ENCODE results near the gene SRSF3.
A peak's percentile ranks its signal among the peaks of the same experiment; 100 is the strongest.

SRSF3 gene

DNA sequence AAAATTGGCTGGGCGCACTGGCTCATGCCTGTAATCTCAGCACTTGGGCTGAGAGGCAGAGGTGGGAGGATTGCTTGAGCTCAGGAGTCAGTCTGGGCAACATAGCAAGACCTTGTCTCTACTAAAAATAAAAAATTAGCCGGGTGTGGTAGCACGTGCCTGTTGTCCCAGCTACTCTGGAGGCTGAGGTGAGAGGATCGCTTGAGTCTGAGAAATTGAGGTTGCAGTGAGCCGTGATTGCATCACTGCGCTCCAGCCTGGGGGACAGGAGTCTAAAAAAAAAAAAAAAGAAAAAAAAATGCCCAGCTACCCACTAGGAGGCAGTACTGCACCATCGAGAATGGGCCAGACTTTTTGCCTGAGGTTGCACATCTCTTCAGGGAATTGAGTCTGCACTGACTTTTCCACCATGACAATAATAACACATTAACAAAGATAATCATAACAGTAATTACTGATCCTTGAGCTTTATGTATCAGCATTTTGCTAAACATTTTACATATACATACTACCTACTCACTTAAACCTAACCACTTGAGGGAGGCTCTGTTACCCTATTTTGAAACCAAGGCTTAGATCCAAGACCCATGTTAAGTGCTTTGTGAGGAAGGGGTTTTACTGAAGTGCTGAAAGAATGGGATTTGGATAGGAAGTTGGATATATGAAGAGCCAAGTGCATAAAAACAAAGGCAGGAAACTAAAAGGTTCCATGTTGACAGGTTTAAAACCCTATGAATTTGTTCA is 21.0 kb downstream of the SRSF3 start:
- peak; percentile 80 to 84 for DNase-seq (ENCODE audit: low read depth in 2 of 2)
- TF ChIP-seq, protein P1, sequence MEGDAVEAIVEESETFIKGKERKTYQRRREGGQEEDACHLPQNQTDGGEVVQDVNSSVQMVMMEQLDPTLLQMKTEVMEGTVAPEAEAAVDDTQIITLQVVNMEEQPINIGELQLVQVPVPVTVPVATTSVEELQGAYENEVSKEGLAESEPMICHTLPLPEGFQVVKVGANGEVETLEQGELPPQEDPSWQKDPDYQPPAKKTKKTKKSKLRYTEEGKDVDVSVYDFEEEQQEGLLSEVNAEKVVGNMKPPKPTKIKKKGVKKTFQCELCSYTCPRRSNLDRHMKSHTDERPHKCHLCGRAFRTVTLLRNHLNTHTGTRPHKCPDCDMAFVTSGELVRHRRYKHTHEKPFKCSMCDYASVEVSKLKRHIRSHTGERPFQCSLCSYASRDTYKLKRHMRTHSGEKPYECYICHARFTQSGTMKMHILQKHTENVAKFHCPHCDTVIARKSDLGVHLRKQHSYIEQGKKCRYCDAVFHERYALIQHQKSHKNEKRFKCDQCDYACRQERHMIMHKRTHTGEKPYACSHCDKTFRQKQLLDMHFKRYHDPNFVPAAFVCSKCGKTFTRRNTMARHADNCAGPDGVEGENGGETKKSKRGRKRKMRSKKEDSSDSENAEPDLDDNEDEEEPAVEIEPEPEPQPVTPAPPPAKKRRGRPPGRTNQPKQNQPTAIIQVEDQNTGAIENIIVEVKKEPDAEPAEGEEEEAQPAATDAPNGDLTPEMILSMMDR (IDR thresholded peaks at IDR 0.05; ENCODE audit: low read depth, low read length): peak; percentile 72
- no peak overlapping the region for H3K4me3 ChIP-seq (replicated peaks in 1 of 2; ENCODE audit: low read depth in 2 of 2, low read length in 2 of 2)

DNA sequence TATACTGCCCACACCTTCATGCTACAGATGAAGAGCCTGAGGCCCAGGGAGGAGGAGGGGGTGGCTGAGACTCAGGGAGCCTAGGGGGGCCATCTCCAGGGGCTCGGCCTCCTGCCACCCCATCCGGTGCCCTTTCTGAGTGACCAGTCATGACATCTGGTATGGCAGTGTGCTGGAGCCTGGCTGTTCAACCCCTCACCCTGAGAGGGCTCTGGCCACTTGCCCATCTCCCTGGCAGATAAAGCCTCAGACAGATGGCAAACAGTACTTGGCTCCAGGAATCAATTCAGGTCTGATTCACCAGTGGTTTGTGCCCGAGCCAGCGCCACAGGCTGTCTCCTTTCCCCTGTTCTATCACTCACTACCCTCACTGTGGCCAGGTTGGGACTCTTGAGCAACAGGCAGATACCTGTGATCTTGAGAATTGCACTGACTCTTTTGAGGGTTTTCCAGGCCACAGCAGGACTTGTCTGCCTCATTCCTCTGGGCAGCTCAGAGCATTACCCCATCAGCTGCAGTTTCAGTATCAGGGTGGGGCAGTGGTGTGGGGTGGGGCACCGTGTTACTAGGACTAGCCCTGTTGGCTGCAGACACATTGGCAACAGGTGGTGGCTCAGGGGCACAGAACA is 22.8 kb downstream of the SRSF3 start:
- no peak overlapping the region for H3K4me3 ChIP-seq (replicated peaks in 1 of 2; ENCODE audit: low read depth in 2 of 2, low read length in 2 of 2)
- TF ChIP-seq, protein P1 (IDR thresholded peaks at IDR 0.05; ENCODE audit: low read depth, low read length): no peak
- no peak for DNase-seq (ENCODE audit: low read depth in 2 of 2)

DNA sequence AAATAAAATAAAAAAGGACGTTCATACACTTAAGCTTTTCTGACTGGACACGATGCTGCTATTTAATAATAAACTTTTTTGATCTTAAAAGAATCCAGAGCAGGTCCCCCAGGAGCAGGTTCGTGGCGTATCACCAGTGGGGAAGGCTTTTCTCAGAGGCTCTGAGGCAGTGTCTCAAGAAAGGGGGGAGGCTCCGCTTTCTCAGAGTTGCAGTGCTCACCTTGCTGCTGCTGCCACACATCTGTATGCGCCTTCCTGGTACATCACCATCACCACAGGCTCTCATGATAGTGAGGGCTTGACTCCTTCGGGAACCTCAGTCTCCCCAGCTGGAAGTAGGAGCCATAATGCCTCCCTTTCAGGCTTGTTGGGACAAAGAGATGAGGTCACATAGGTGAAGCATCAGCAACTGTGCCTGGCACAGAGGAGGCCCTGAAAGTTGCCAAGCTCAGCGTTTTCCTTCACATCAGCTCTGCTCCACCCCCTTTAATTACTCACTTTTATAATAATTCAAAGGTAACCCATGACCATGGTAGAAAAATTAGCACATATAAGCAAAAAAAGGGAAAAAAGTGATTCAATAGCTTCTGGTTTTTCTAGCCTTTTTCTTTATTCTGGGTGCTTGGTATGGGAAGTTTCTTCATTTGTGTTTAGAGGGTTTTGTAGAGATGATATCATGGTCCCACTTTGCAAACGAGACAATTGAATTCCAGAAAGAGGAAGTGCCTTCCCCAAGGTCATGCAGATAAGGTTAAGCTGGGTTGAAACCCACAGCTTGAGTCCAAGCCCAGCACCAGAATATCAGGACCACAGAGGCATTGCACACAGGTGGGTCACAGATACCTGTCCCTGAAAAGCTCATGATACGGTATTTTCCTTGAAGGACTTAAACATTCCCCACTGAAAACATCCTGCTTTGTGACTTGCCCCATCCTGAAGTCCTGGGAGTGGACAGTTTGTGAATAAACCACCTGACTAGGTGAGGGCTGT is 24.5 kb downstream of the SRSF3 start:
- TF ChIP-seq, protein P1 (IDR thresholded peaks at IDR 0.05; ENCODE audit: low read depth, low read length): no peak
- DNase-seq (ENCODE audit: low read depth in 2 of 2): no peak
- H3K4me3 ChIP-seq (replicated peaks in 1 of 2; ENCODE audit: low read depth in 2 of 2, low read length in 2 of 2): no peak overlapping the region

DNA sequence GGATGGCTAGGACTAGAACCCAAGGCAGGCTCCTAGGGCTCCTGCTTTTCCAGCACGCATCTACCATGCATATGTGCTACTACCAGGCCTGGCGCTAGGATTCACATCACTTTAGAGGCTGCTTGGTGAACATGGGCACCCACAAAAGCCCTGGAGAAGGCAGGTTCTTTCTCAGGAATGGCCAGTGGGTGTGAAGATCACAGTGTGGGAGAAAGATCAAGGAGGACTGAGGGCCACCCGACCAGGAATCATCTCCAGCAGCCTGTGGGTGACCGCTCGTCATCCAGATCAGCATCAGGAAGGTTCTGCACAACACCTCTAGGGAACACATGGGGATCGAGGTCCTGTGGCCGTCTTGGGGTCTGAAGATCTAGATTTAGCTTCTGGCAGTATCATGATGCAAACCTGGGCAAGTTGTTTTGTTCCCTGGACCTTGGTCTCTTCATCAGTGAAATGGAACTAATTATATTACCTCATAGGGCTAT is 27.3 kb downstream of the SRSF3 start:
- TF ChIP-seq, protein P1 (IDR thresholded peaks at IDR 0.05; ENCODE audit: low read depth, low read length): no peak
- no peak for DNase-seq (ENCODE audit: low read depth in 2 of 2)
- H3K4me3 ChIP-seq (replicated peaks in 1 of 2; ENCODE audit: low read depth in 2 of 2, low read length in 2 of 2): no peak overlapping the region

DNA sequence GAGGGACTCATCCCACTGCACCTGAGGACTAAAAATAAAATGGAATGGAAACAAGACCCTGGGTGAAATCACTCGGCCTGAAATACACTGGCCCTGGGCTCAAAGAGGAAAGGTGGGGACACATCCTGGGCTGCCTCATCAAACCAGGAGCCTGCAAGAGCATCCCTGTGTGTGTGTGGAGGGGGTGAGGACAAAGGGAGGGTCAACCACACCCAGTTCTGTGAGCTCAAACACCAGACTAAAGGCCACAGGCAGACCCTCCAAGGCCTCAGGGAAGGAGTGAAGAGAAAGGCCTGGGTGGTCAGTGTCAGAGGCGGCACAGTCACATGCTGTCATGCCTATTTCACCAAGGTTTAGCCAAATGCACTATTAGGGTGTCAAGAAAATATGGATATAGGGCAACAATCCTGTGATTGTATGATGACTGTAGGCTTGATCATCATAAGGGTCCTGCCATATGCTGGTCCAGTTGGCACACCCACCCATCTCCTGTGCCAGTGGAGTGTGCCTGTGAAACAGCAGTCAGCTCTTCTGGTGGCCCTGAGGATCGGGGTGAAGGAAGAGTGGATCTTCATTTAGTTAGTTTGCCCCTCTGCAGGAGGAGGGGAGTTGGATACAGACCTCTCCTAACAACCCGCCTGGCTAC is 28.9 kb downstream of the SRSF3 start:
- no peak for DNase-seq (ENCODE audit: low read depth in 2 of 2)
- H3K4me3 ChIP-seq (replicated peaks in 1 of 2; ENCODE audit: low read depth in 2 of 2, low read length in 2 of 2): no peak overlapping the region
- TF ChIP-seq, protein P1 (IDR thresholded peaks at IDR 0.05; ENCODE audit: low read depth, low read length): no peak
